Mesothelial cell of epicardium (in vitro differentiated cells): ENCODE results near the gene TSACC. TPM values are rescaled to one million over a fixed set of nuclear protein-coding genes. Genes with fewer than 3 reads are reported as not detected.
A peak's percentile ranks its signal among the peaks of the same experiment; 100 is the strongest.
"Not testable (repeated sequence)": the region's sequence is repeated elsewhere in the genome, so short reads cannot be mapped to it uniquely, and the experiment has no call there.

ENCODE experiments used
- DNase-seq, 2 experiments: peaks; one replicate each; pipeline ENCODE4 v3.0.0; 2021; ENCODE audit warnings: low spot score in 2 of 2; ENCODE audit not compliant: unreplicated experiment in 2 of 2
- H3K27ac Mint-ChIP-seq: 2 replicates; pipeline ENCODE4 v1.8.0; 2021; ENCODE audit warnings: mixed read lengths
- H3K27me3 Mint-ChIP-seq: 2 replicates; pipeline ENCODE4 v1.8.0; 2021; ENCODE audit warnings: low read depth, mixed read lengths
- H3K36me3 Mint-ChIP-seq: 2 replicates; pipeline ENCODE4 v1.8.0; 2021; ENCODE audit warnings: mixed read lengths
- H3K4me1 Mint-ChIP-seq: 2 replicates; pipeline ENCODE4 v1.8.0; 2021; ENCODE audit warnings: mixed read lengths
- H3K4me3 Mint-ChIP-seq: 2 replicates; pipeline ENCODE4 v1.8.0; 2021; ENCODE audit warnings: mild to moderate bottlenecking, moderate library complexity, mixed read lengths
- H3K9me3 Mint-ChIP-seq: 2 replicates; pipeline ENCODE4 v1.8.0; 2021; ENCODE audit warnings: mixed read lengths
- CTCF ChIP-seq: fragments of 200-600 bp; sonication (generic); IDR thresholded peaks from one replicate; pipeline ENCODE4 v1.5.0; 2021; ENCODE audit warnings: antibody characterized with exemption; ENCODE audit not compliant: unreplicated experiment
- total RNA-seq: library from RNA; stranded (reverse); gene quantifications from 3 replicates; pipeline ENCODE4 v1.2.1, GENCODE V29; 2021

TSACC gene
- total RNA-seq, 1 donor from 2014 or later, result not detected

DNA sequence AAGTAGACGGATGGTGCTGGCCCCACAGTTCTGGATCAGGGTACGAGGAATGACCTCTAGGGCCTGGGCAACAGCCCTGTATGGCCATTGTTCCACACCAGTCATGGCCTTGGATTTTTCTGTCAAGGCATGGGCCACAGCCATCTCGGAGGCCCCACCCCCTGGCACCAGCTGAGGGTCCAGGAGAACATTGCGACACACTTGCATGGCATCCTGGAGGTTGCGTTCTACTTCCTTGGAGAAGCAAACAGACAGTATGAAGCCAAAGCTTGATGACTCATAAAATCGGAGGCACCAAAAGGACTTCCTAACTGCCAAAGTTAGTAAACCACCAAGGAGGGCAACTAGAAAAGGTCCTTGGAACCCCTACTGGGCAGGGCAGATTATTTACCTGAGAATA is 27.4 kb upstream of the TSACC start:
- Mint-ChIP-seq H3K36me3 (peaks cover 41% of the 10 kb centered on the region), H3K27me3 (no peaks in the 10 kb centered on the region), H3K9me3 (no peaks in the 10 kb centered on the region), H3K4me3 (no peak overlapping the region), H3K4me1 (no peaks in the 10 kb centered on the region), H3K27ac (no peak overlapping the region)
- no peak for DNase-seq
- no peak for TF ChIP-seq CTCF

DNA sequence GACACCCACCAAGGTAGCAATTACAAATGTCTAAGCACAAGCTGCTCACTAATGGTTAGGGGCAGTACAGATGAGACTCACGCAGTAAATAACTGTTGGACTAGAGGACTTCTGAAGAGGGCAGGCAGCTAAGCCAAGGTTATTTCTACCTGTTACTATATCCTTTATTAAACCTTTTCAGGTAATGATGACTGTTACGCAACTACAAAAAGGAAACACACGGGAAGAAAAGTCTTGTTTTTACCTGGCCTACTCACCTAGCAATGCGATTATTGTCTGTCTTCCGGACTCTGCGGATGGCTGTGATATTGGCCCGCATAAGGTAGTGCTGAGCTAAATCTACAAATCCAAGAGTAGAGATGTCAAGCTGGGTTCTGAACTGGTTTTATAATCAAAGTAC is 21.4 kb upstream of the TSACC start:
- DNase-seq, result no peak
- TF ChIP-seq CTCF, result no peak
- Mint-ChIP-seq H3K4me3 (no peak overlapping the region), H3K36me3 (peaks cover 40% of the 10 kb centered on the region), H3K27me3 (no peaks in the 10 kb centered on the region), H3K27ac (no peak overlapping the region), H3K9me3 (no peaks in the 10 kb centered on the region), H3K4me1 (no peaks in the 10 kb centered on the region)

GRCh38 chr1:156319664-156320063 is 18.7 kb upstream of the TSACC start:
- H3K27ac Mint-ChIP-seq, result no peak overlapping the region
- TF ChIP-seq CTCF, result peak; percentile 72
- no peaks in the 10 kb centered on the region for H3K9me3 Mint-ChIP-seq
- no peaks in the 10 kb centered on the region for H3K27me3 Mint-ChIP-seq
- H3K36me3 Mint-ChIP-seq, result peaks cover 37% of the 10 kb centered on the region
- H3K4me3 Mint-ChIP-seq, result no peak overlapping the region
- no peaks in the 10 kb centered on the region for H3K4me1 Mint-ChIP-seq
- no peak for DNase-seq

DNA sequence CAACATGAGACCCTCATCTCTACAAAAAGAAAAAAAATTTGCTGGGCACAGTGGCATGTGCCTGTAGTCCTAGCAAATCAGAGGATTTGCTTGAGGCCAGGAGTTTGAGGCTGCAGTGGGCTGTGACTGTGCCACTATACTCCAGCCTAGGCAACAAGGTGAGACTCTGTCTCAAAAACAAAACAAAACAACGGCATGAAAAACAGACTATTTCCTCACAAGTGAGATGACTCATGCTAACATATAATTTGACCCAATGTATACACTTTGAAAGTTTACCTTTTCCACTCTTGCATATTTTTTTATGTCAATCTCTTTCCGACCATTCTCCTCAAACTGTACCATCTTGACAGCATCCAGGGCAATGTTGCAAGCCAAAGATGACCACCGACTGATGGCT is 17.8 kb upstream of the TSACC start:
- TF ChIP-seq CTCF, result no peak
- DNase-seq, result no peak
- Mint-ChIP-seq H3K36me3 (peaks cover 38% of the 10 kb centered on the region), H3K4me1 (no peaks in the 10 kb centered on the region), H3K9me3 (no peaks in the 10 kb centered on the region), H3K4me3 (no peak overlapping the region), H3K27ac (no peak overlapping the region), H3K27me3 (no peaks in the 10 kb centered on the region)

- H3K27me3 Mint-ChIP-seq, DNase-seq, H3K9me3 Mint-ChIP-seq, H3K27ac Mint-ChIP-seq, H3K4me3 Mint-ChIP-seq, H3K4me1 Mint-ChIP-seq: not testable (repeated sequence)
- peaks cover 28% of the 10 kb centered on the region for H3K36me3 Mint-ChIP-seq
Observed at GRCh38 chr1:156323179-156323578, 15.1 kb upstream of the TSACC start.

- no peak for TF ChIP-seq CTCF
- Mint-ChIP-seq H3K27me3 (no peaks in the 10 kb centered on the region), H3K27ac (peak overlapping the region; percentile 16), H3K4me3 (peak overlapping the region; percentile 99), H3K4me1 (peaks cover 19% of the 10 kb centered on the region), H3K36me3 (peaks cover 13% of the 10 kb centered on the region), H3K9me3 (no peaks in the 10 kb centered on the region)
- DNase-seq, result no peak
Observed at GRCh38 chr1:156336242-156336641, 2.1 kb upstream of the TSACC start.
